Measurements from ENCODE around the gene HMCN1. TPM values are rescaled to one million over a fixed set of nuclear protein-coding genes. Genes with fewer than 3 reads are reported as not detected.

Gene HMCN1
- total and polyA plus RNA-seq, 2 donors from 2014 or later = 0.97 to 2.7 TPM

- no peaks in the 10 kb centered on the region for H3K4me1 ChIP-seq (ENCODE audit: control insufficient read depth in 2 of 3, insufficient read depth in 2 of 3, low read depth in 1 of 3, low read length in 3 of 3)
- no peak overlapping the region for H3K27ac ChIP-seq (ENCODE audit: low read depth in 2 of 2, low read length in 2 of 2)
- no peak for DNase-seq
- no peaks in the 10 kb centered on the region for H3K9me3 ChIP-seq (ENCODE audit: control insufficient read depth in 2 of 3, insufficient read depth in 1 of 3, low read length in 3 of 3)
- no peaks in the 10 kb centered on the region for H3K27me3 ChIP-seq (ENCODE audit: control insufficient read depth, insufficient read depth, low read length)
- no peak overlapping the region for H3K9ac ChIP-seq (ENCODE audit: low read length in 3 of 3)
- H3K4me3 ChIP-seq (ENCODE audit: low read length in 3 of 3) = no peak overlapping the region
- intact Hi-C loops (cut with DNase I) = no loop called here
- no peak for FAIRE-seq
- H3K36me3 ChIP-seq (ENCODE audit: control insufficient read depth in 2 of 3, insufficient read depth in 3 of 3, low read length in 3 of 3) = no peaks in the 10 kb centered on the region
- TF ChIP-seq, protein P1, sequence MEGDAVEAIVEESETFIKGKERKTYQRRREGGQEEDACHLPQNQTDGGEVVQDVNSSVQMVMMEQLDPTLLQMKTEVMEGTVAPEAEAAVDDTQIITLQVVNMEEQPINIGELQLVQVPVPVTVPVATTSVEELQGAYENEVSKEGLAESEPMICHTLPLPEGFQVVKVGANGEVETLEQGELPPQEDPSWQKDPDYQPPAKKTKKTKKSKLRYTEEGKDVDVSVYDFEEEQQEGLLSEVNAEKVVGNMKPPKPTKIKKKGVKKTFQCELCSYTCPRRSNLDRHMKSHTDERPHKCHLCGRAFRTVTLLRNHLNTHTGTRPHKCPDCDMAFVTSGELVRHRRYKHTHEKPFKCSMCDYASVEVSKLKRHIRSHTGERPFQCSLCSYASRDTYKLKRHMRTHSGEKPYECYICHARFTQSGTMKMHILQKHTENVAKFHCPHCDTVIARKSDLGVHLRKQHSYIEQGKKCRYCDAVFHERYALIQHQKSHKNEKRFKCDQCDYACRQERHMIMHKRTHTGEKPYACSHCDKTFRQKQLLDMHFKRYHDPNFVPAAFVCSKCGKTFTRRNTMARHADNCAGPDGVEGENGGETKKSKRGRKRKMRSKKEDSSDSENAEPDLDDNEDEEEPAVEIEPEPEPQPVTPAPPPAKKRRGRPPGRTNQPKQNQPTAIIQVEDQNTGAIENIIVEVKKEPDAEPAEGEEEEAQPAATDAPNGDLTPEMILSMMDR (IDR thresholded peaks at IDR 0.05; ENCODE audit: borderline replicate concordance, extremely low read depth, insufficient read depth) = no peak
These were observed 230.8 kb downstream of the HMCN1 start for GRCh38 chr1:185964946-185965345.

DNA sequence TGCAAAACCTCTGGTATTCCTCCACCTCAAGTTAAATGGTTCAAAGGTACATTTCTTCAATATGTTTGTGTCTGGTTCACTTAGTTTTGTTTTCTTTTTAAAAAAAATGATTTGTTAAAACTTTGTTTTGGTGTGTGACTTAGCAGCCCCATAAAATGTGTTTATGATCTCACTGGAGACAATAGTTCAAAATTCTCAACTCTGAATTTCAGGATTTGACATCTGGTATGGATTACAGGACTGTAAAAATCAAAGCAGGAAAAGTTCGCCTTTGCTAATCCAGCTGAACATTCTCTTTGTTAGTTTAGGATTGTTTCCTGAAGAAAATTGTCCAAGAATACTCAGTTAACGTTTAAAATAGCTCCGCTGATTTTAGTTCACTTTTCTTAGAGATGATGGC lies 231.7 kb downstream of the HMCN1 start:
- FAIRE-seq (no peak), DNase-seq (peak in 2 of 5 donors; percentile 17 to 53)
- Histone ChIP-seq H3K4me3 (ENCODE audit: low read length in 3 of 3) (no peak overlapping the region), H3K36me3 (ENCODE audit: control insufficient read depth in 2 of 3, insufficient read depth in 3 of 3, low read length in 3 of 3) (no peaks in the 10 kb centered on the region), H3K4me1 (ENCODE audit: control insufficient read depth in 2 of 3, insufficient read depth in 2 of 3, low read depth in 1 of 3, low read length in 3 of 3) (no peaks in the 10 kb centered on the region), H3K9me3 (ENCODE audit: control insufficient read depth in 2 of 3, insufficient read depth in 1 of 3, low read length in 3 of 3) (no peaks in the 10 kb centered on the region), H3K9ac (ENCODE audit: low read length in 3 of 3) (no peak overlapping the region), H3K27ac (ENCODE audit: low read depth in 2 of 2, low read length in 2 of 2) (no peak overlapping the region), H3K27me3 (ENCODE audit: control insufficient read depth, insufficient read depth, low read length) (no peaks in the 10 kb centered on the region)
- TF ChIP-seq, protein P1 (IDR thresholded peaks at IDR 0.05; ENCODE audit: borderline replicate concordance, extremely low read depth, insufficient read depth) = no peak
- intact Hi-C loops (cut with DNase I) = no loop called here

- Histone ChIP-seq H3K36me3 (ENCODE audit: control insufficient read depth in 2 of 3, insufficient read depth in 3 of 3, low read length in 3 of 3) (no peaks in the 10 kb centered on the region), H3K9ac (ENCODE audit: low read length in 3 of 3) (no peak overlapping the region), H3K9me3 (ENCODE audit: control insufficient read depth in 2 of 3, insufficient read depth in 1 of 3, low read length in 3 of 3) (no peaks in the 10 kb centered on the region), H3K27ac (ENCODE audit: low read depth in 2 of 2, low read length in 2 of 2) (no peak overlapping the region), H3K4me3 (ENCODE audit: low read length in 3 of 3) (no peak overlapping the region), H3K27me3 (ENCODE audit: control insufficient read depth, insufficient read depth, low read length) (no peaks in the 10 kb centered on the region), H3K4me1 (ENCODE audit: control insufficient read depth in 2 of 3, insufficient read depth in 2 of 3, low read depth in 1 of 3, low read length in 3 of 3) (no peaks in the 10 kb centered on the region)
- DNase-seq = peak in 1 of 5 donors; percentile 4
- intact Hi-C loops (cut with DNase I) = no loop called here
- TF ChIP-seq, protein P1 (IDR thresholded peaks at IDR 0.05; ENCODE audit: borderline replicate concordance, extremely low read depth, insufficient read depth) = no peak
- FAIRE-seq = no peak
These were observed 232.3 kb downstream of the HMCN1 start for GRCh38 chr1:185966471-185966870.

DNA sequence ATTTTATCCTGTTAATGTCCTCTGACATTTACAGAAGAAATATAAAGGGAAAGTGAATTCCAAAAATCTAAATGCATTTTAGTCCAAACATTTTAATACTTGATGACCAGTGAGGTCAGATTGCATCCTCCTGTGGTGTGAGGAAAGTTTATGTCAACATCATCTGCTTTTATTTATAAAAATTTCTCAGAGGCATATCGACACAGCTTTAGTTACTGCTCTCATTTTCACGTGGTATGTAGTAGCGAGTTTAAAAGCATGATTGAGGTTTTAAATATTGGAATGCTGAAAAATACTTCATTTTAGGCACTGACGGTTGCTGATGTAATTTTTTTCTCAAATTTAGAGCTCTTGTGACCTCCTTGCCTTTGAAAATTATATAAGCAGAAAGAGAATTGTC lies 234.8 kb downstream of the HMCN1 start:
- no peaks in the 10 kb centered on the region for H3K9me3 ChIP-seq (ENCODE audit: control insufficient read depth in 2 of 3, insufficient read depth in 1 of 3, low read length in 3 of 3)
- no peaks in the 10 kb centered on the region for H3K27me3 ChIP-seq (ENCODE audit: control insufficient read depth, insufficient read depth, low read length)
- no peaks in the 10 kb centered on the region for H3K4me1 ChIP-seq (ENCODE audit: control insufficient read depth in 2 of 3, insufficient read depth in 2 of 3, low read depth in 1 of 3, low read length in 3 of 3)
- no peak overlapping the region for H3K9ac ChIP-seq (ENCODE audit: low read length in 3 of 3)
- DNase-seq (peak in 1 of 5 donors; percentile 9), FAIRE-seq (no peak)
- H3K4me3 ChIP-seq (ENCODE audit: low read length in 3 of 3) = no peak overlapping the region
- intact Hi-C loops (cut with DNase I) = no loop called here
- TF ChIP-seq, protein P1 (IDR thresholded peaks at IDR 0.05; ENCODE audit: borderline replicate concordance, extremely low read depth, insufficient read depth) = no peak
- no peak overlapping the region for H3K27ac ChIP-seq (ENCODE audit: low read depth in 2 of 2, low read length in 2 of 2)
- no peaks in the 10 kb centered on the region for H3K36me3 ChIP-seq (ENCODE audit: control insufficient read depth in 2 of 3, insufficient read depth in 3 of 3, low read length in 3 of 3)

Measured in kidney (tissue), 14 donors.